CD8-positive, alpha-beta memory T cell (primary cell): ENCODE data around the gene CEP164. TPM values are rescaled to one million over a fixed set of nuclear protein-coding genes. Genes with fewer than 3 reads are reported as not detected.
A peak's percentile ranks its signal among the peaks of the same experiment; 100 is the strongest.

Experiments used
- CTCF ChIA-PET: fragments of 350-600 bp; sonication (Branson Sonifier 250); formaldehyde crosslinking; loops from one replicate; lab custom pipeline; 2021; ENCODE audit warnings: antibody characterized with exemption; lab: Charles Lee
- POLR2A ChIA-PET: fragments of 350-600 bp; sonication (Branson Sonifier 250); formaldehyde crosslinking; loops from one replicate; lab custom pipeline; 2021; ENCODE audit warnings: antibody characterized with exemption; lab: Charles Lee
- DNase-seq, 5 donors: peaks; one replicate each; pipeline versions ENCODE4 v3.0.0 to v3.0.0-alpha.2; 2020 to 2022; ENCODE audit warnings: mixed read lengths in 1 of 5
- H3K27ac ChIP-seq: one replicate; pipeline ENCODE4 v1.7.0; 2013; ENCODE audit warnings: low read depth, mild to moderate bottlenecking, low read length, moderate library complexity
- H3K27me3 ChIP-seq: 2 replicates; pipeline ENCODE4 v1.7.0; 2013; ENCODE audit warnings: low read length, mild to moderate bottlenecking; ENCODE audit not compliant: insufficient read depth, poor library complexity, severe bottlenecking
- H3K36me3 ChIP-seq: 2 replicates; pipeline ENCODE4 v1.7.0; 2013; ENCODE audit warnings: mild to moderate bottlenecking, low read length, moderate library complexity; ENCODE audit not compliant: insufficient read depth
- H3K4me1 ChIP-seq: 2 replicates; pipeline ENCODE4 v1.7.0; 2013; ENCODE audit warnings: mild to moderate bottlenecking, low read length, moderate library complexity; ENCODE audit not compliant: insufficient read depth
- H3K4me3 ChIP-seq: 2 replicates; pipeline ENCODE4 v1.7.0; 2013; ENCODE audit warnings: mild to moderate bottlenecking, low read length
- H3K9me3 ChIP-seq: 2 replicates; pipeline ENCODE4 v1.7.0; 2013; ENCODE audit warnings: mild to moderate bottlenecking, low read length
- H3K27ac Mint-ChIP-seq, 8 donors: one replicate each; pipeline ENCODE4 v1.8.0; 2020 to 2021; ENCODE audit warnings: mixed read lengths in 8 of 8, mild to moderate bottlenecking in 6 of 8, inconsistent platforms in 3 of 8, moderate library complexity in 3 of 8
- H3K27me3 Mint-ChIP-seq, 2 donors: one replicate each; pipeline ENCODE4 v1.8.0; 2020 to 2021; ENCODE audit warnings: mixed read lengths in 2 of 2, mild to moderate bottlenecking in 1 of 2, moderate library complexity in 1 of 2
- H3K36me3 Mint-ChIP-seq, 3 donors: one replicate each; pipeline ENCODE4 v1.8.0; 2020 to 2021; ENCODE audit warnings: mixed read lengths in 3 of 3, inconsistent platforms in 1 of 3, mild to moderate bottlenecking in 1 of 3
- H3K4me1 Mint-ChIP-seq, 3 donors: one replicate each; pipeline ENCODE4 v1.8.0; 2020 to 2021; ENCODE audit warnings: mixed read lengths in 3 of 3, inconsistent platforms in 1 of 3, mild to moderate bottlenecking in 1 of 3
- H3K4me3 Mint-ChIP-seq, 7 donors: one replicate each; pipeline ENCODE4 v1.8.0; 2020 to 2021; ENCODE audit warnings: mixed read lengths in 7 of 7, mild to moderate bottlenecking in 6 of 7, moderate library complexity in 4 of 7, inconsistent platforms in 2 of 7
- H3K9me3 Mint-ChIP-seq, 5 donors: one replicate each; pipeline ENCODE4 v1.8.0; 2020 to 2022; ENCODE audit warnings: mixed read lengths in 5 of 5, mild to moderate bottlenecking in 3 of 5, moderate library complexity in 2 of 5, inconsistent platforms in 1 of 5
- polyA plus RNA-seq: library from polyadenylated mRNA; unstranded; fragments of 300-500 nt; fragmentation: Illumina TruSeq; gene quantifications from one replicate; pipeline ENCODE4 v1.2.3, GENCODE V29; 2021
- total RNA-seq, 2 experiments: library from RNA; stranded (reverse); gene quantifications; one replicate each; pipeline ENCODE4 v1.2.3, GENCODE V29; 2021

The CEP164 gene
- total and polyA plus RNA-seq, 3 experiments from 2014 or later = 25.7 to 40.5 (median 34.6) TPM

DNA sequence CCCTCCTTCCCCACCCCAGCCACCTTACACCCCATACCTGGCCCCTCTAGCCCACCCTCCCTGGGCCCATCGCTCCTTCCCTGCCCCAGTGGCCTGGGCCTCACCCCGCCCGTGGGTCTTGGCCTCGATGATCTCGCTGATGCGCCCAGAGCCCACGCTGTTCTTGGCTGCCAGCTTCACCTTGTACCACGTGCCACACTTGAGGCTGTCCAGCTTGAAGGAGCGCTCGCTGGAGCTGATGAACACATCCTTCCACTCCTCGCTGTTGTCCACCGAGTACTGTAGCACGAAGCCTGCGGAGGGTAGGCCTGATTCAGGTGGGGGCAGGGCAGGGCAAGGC is 110.1 kb downstream of the CEP164 start:
- Mint-ChIP-seq H3K27ac (no peak overlapping the region), H3K4me3 (no peak overlapping the region), H3K36me3 (no peaks in the 10 kb centered on the region), H3K9me3 (no peaks in the 10 kb centered on the region), H3K4me1 (no peaks in the 10 kb centered on the region), H3K27me3 (peaks cover 17 to 25% of the 10 kb centered on the region in 2 donors)
- Histone ChIP-seq H3K9me3 (no peaks in the 10 kb centered on the region), H3K27ac (no peak overlapping the region), H3K4me3 (no peak overlapping the region), H3K4me1 (no peaks in the 10 kb centered on the region), H3K27me3 (no peaks in the 10 kb centered on the region), H3K36me3 (no peaks in the 10 kb centered on the region)
- ChIA-PET POLR2A (no interaction called here), CTCF (no interaction called here)
- no peak for DNase-seq

DNA sequence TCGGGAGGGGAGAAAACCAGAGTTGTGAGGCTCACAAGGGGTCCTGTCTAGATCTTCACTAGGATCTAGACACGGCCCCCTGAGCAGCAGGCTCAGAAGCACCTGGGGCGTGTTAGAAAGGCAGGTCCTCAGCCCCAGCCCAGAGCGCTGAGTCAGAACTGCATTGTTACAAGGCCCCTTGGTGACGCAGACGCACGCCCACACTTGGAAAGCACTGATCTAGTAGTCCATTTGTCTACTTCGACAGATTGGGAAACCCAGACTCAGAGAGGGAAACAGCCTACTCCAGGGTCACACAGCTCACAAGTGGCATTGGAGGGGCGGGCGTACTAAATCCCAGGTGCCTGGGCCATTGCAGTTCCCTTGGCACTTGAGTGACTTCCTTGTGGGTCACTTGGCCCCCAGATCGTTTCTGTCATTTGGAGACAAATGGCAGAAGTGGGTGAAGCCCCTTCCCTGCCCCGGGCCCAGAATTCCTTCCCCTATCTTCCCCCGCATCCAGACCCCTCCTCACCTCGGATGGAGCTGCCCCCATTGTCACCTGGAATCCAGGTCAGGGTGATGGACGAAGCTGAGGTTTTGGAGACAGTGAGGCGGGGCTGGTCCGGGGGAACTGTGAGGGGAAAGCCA is 110.8 kb downstream of the CEP164 start:
- H3K27me3 ChIP-seq = no peaks in the 10 kb centered on the region
- no peaks in the 10 kb centered on the region for H3K4me1 ChIP-seq
- Mint-ChIP-seq H3K4me3 (no peak overlapping the region), H3K27ac (no peak overlapping the region), H3K36me3 (no peaks in the 10 kb centered on the region), H3K4me1 (no peaks in the 10 kb centered on the region), H3K9me3 (no peaks in the 10 kb centered on the region), H3K27me3 (peaks cover 17 to 25% of the 10 kb centered on the region in 2 donors)
- ChIA-PET POLR2A (no interaction called here), CTCF (no interaction called here)
- no peak for DNase-seq
- no peak overlapping the region for H3K4me3 ChIP-seq
- H3K9me3 ChIP-seq = no peaks in the 10 kb centered on the region
- no peaks in the 10 kb centered on the region for H3K36me3 ChIP-seq
- no peak overlapping the region for H3K27ac ChIP-seq

DNA sequence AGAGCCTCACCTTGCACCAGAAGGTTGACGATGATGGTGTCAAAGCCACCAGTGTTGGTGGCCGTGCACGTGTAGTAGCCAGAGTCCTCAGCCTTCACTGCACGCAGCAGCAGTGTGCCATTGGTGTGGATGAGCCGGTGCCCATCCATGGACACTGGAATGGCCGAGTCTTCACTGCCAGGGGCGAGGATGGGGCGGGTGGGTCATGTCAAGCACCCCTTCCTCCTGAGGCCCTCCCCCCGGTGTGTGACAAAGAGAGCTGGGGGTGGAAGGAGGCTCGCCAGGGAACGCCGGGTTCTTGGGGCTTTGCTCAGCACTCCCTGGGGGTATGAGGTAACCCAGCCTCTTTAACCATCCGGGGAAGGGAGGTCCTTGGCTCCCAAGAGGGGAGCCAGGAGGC is 111.6 kb downstream of the CEP164 start:
- H3K4me1 Mint-ChIP-seq = no peaks in the 10 kb centered on the region
- POLR2A ChIA-PET = no interaction called here
- no peaks in the 10 kb centered on the region for H3K4me1 ChIP-seq
- CTCF ChIA-PET = no interaction called here
- no peak overlapping the region for H3K4me3 ChIP-seq
- H3K36me3 ChIP-seq = no peaks in the 10 kb centered on the region
- no peak overlapping the region for H3K27ac Mint-ChIP-seq
- H3K9me3 Mint-ChIP-seq = no peaks in the 10 kb centered on the region
- no peak overlapping the region for H3K27ac ChIP-seq
- DNase-seq = peak in 1 of 5 donors; percentile 42
- peaks cover 18 to 31% of the 10 kb centered on the region in 2 donors for H3K27me3 Mint-ChIP-seq
- no peaks in the 10 kb centered on the region for H3K27me3 ChIP-seq
- H3K9me3 ChIP-seq = no peaks in the 10 kb centered on the region
- no peaks in the 10 kb centered on the region for H3K36me3 Mint-ChIP-seq
- no peak overlapping the region for H3K4me3 Mint-ChIP-seq

DNA sequence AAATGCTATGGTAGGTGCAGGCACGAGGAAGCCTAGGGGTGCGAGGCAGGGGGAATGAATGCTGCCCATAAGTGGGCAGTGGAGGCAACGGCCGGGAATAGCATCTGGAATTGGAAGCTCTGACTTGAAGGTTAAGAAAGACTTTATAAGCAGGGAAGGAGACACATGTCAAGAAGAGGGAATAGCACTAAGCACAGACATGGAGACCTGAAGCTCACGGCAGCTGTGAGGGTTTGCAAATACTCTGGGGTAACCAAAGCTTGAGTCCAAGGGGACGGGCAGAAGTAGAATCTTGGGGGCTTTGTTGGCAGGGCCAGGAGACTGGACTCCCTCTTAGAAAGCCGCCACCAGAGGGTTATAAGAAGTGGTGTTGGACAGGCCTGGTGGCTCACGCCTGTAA is 112.6 kb downstream of the CEP164 start:
- Histone ChIP-seq H3K4me1 (no peaks in the 10 kb centered on the region), H3K9me3 (no peaks in the 10 kb centered on the region), H3K4me3 (no peak overlapping the region), H3K36me3 (no peaks in the 10 kb centered on the region), H3K27ac (no peak overlapping the region), H3K27me3 (no peaks in the 10 kb centered on the region)
- POLR2A ChIA-PET = no interaction called here
- peak in 1 of 5 donors; percentile 36 for DNase-seq
- Mint-ChIP-seq H3K4me3 (no peak overlapping the region), H3K36me3 (no peaks in the 10 kb centered on the region), H3K9me3 (no peaks in the 10 kb centered on the region), H3K27ac (no peak overlapping the region), H3K4me1 (no peaks in the 10 kb centered on the region), H3K27me3 (peaks cover 18 to 37% of the 10 kb centered on the region in 2 donors)
- CTCF ChIA-PET = interaction anchor here (1.5 kb wide), 1 partner anchor 14 kb away, joined by 3 read pairs; no protein-coding TSS in a partner anchor

DNA sequence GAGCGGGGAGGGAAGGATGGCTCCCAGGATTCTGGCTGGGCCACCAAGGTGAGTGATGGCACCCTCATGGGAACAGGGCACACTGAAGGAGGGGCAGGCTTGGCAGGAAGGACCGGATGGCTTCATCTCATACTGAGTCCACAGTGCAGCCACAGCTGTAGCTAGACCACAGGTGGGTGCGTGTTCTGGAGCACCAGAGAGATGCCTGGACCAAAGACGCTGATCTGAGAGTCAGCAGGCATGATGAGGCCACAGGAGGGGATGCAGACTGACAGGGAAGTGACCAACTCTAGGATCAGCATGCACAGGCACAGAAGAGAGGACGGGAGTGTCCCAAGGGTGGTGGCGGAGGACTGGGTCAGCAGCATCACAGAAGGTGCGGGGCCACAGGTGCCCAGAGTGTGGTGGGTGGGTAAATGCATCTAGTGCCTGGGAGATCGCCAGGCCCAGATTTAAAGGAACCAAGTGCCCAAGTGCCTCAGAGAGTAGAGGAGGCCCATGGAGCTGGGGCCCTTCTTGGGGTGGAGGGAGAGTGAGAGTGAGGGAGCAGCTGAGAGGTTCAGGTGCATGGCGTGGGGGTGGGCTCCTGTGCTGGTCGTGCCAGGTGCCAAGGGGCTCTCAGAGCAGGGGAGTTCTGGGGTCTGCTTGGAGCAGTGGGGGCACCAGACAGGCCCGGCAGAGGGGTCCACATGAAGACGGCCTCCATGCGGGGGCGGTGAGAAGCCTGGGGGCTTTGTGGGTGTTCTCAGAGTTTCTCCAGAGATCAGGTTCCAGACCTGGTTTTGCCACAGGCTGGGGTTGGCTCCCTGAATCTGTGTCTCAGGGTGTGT is 113.7 kb downstream of the CEP164 start:
- H3K36me3 Mint-ChIP-seq = no peaks in the 10 kb centered on the region
- peaks cover 0 to under 1% (median 0%) of the 10 kb centered on the region in 5 donors for H3K9me3 Mint-ChIP-seq
- no peaks in the 10 kb centered on the region for H3K4me1 ChIP-seq
- POLR2A ChIA-PET = no interaction called here
- no peaks in the 10 kb centered on the region for H3K9me3 ChIP-seq
- no peak overlapping the region for H3K4me3 Mint-ChIP-seq
- no peak overlapping the region for H3K4me3 ChIP-seq
- H3K36me3 ChIP-seq = no peaks in the 10 kb centered on the region
- H3K27ac Mint-ChIP-seq = peak overlapping the region in 1 of 8 donors; percentile 60
- no peaks in the 10 kb centered on the region for H3K27me3 ChIP-seq
- DNase-seq = peak in 1 of 5 donors; percentile 20
- H3K27me3 Mint-ChIP-seq = peaks cover 21 to 38% of the 10 kb centered on the region in 2 donors
- H3K27ac ChIP-seq = no peak overlapping the region
- CTCF ChIA-PET = interaction anchor here (1.5 kb wide), 1 partner anchor 15 kb away, joined by 3 read pairs; no protein-coding TSS in a partner anchor
- no peaks in the 10 kb centered on the region for H3K4me1 Mint-ChIP-seq

DNA sequence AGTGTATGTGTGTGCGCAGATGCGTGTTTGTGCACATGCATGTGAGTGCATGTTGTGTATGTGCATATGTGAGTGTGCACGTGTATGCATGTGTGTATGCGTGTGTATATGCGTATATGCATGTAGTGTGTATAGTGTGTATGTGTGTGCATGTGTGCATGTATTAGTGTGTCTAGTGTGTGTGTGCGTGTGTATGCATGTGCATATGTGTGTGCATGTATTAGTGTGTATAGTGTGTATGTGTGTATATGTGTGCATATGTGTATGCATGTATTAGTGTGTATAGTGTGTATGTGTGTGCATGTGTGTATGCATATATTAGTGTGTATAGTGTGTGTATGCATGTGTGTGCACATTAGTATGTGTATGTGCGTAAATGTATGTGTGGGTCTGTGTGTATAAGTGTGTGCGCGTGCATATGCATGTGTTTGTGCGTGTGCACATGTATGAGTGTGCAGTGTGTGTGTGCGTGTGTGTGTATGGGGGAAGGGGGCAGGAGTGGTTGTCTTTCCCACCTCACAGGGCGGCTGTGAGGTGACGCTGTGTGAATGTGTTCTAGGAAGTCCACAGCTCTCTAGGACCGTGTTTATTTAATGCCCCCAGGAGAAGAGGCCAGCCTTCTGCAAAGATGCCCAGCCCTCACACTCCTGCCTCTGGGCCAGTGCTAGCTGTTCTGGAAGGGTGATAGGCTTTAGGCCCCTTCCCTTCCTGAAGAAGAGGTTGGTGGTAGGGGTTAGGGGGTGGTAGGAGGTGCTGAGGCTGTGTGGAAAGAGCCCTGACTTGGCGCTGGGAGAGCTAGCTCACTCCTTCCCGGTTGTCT is 114.6 kb downstream of the CEP164 start:
- Mint-ChIP-seq H3K27ac (no peak overlapping the region), H3K4me1 (no peaks in the 10 kb centered on the region), H3K27me3 (peaks cover 14 to 30% of the 10 kb centered on the region in 2 donors), H3K4me3 (no peak overlapping the region), H3K36me3 (no peaks in the 10 kb centered on the region), H3K9me3 (peaks cover 0 to 1% (median 0%) of the 10 kb centered on the region in 5 donors)
- Histone ChIP-seq H3K4me3 (no peak overlapping the region), H3K27ac (no peak overlapping the region), H3K27me3 (no peaks in the 10 kb centered on the region), H3K9me3 (no peaks in the 10 kb centered on the region), H3K36me3 (no peaks in the 10 kb centered on the region), H3K4me1 (no peaks in the 10 kb centered on the region)
- CTCF ChIA-PET = no interaction called here
- POLR2A ChIA-PET = no interaction called here
- no peak for DNase-seq

DNA sequence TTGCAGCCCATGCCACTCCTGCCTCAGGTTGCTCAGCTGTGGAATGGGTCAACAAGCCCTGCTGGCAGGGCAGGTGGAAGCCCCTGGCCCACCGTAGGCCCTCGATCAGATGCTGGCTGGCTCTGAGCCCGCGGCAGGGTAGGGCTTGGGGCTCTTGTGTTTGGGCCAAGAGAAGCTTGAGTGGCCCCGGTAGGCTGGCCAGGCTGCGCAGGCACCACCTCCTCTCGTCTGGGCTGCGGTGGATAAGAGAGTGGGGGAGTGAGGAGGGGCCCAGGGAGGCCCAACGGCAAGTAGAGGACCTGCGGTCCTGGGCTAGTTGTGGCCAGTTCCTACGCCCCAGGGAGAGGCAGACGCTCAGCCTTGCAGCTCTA is 115.2 kb downstream of the CEP164 start:
- Mint-ChIP-seq H3K4me3 (no peak overlapping the region), H3K27me3 (peaks cover 14 to 34% of the 10 kb centered on the region in 2 donors), H3K9me3 (peaks cover 0 to 1% (median 0%) of the 10 kb centered on the region in 5 donors), H3K27ac (peak overlapping the region in 1 of 8 donors; percentile 57), H3K4me1 (no peaks in the 10 kb centered on the region), H3K36me3 (no peaks in the 10 kb centered on the region)
- Histone ChIP-seq H3K27me3 (no peaks in the 10 kb centered on the region), H3K9me3 (no peaks in the 10 kb centered on the region), H3K4me1 (no peaks in the 10 kb centered on the region), H3K27ac (no peak overlapping the region), H3K4me3 (no peak overlapping the region), H3K36me3 (no peaks in the 10 kb centered on the region)
- CTCF ChIA-PET = interaction anchor here (1.2 kb wide), 1 partner anchor 16 kb away, joined by 3 read pairs; no protein-coding TSS in a partner anchor
- no peak for DNase-seq
- POLR2A ChIA-PET = no interaction called here
